HG03575 (cell line): Measurements from ENCODE around the gene SPANXC.
A peak's percentile ranks its signal among the peaks of the same experiment; 100 is the strongest.
"Not testable (repeated sequence)": the region's sequence is repeated elsewhere in the genome, so short reads cannot be mapped to it uniquely, and the experiment has no call there.

Experiments used
- ATAC-seq: cut with Tn5 transposase; IDR thresholded peaks from one replicate; pipeline ENCODE4 v1.9.1; 2021; ENCODE audit not compliant: unreplicated experiment, insufficient number of reproducible peaks, low FRiP score; ENCODE audit errors: extremely low read depth

SPANXC gene

GRCh38 chrX:141242417-141242816, at the start of gene SPANXC:
Gene SPANXC, minus strand, starts transcription at chrX:141242517. Its CDS starts 60 bp downstream, at chrX:141242457.
- not testable (repeated sequence) for ATAC-seq

- no peak for ATAC-seq
These were observed 37.2 kb upstream of the SPANXC start for GRCh38 chrX:141279476-141279875.

DNA sequence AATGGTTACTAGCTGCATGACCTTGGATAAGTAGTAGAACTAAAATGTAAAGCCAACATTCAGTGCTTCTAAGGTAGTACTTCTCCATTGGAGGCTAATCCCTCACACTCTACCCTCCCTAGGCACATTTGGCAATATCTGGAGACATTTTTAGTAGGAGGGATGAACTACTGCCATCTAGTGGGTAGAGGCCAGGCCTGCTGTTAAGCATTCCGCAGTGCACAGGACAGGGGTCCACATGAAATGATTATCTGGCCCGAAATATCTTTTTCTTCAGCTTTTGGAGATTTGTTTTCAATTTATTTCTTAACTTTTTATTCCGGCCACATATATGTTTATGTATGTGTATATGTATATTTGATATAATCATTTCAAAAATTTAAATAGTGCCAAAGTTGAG, 36.0 kb upstream of the SPANXC start:
- ATAC-seq: peak; percentile 78

GRCh38 chrX:141258080-141258479, 15.8 kb upstream of the SPANXC start:
- no peak for ATAC-seq

DNA sequence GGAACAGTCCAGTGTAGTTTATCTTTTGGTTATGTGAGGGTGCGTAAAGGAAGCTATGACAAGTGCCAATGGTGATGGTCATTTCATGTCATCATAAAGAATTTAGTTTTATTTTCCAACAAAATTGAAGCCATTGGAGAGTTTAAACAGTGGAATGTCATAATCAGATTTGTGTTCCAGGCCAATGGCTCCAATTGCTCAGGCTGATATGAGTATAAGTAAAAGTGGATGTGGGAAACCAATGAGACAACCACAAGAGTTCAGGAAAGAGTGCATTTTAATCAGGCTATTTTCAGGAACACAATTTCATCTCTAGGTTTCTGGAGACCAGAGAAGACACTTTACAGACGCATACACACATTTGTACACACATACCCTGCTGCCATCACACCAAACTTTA, 20.7 kb downstream of the SPANXC start:
- no peak for ATAC-seq

- no peak for ATAC-seq
These were observed 21.8 kb downstream of the SPANXC start for GRCh38 chrX:141220342-141221008.

- no peak for ATAC-seq
These were observed 28.1 kb downstream of the SPANXC start for GRCh38 chrX:141214196-141214595.

GRCh38 chrX:141201962-141202361, 40.4 kb downstream of the SPANXC start:
- no peak for ATAC-seq
